OCI-LY7 (cell line): ENCODE results near the gene EBP. TPM values are rescaled to one million over a fixed set of nuclear protein-coding genes. Genes with fewer than 3 reads are reported as not detected.

Experiments
- BruUV-seq: library from RNA; stranded (reverse); fragments of 400-500 nt; replicated peaks from 2 replicates; lab custom pipeline; 2021; lab: Mats Ljungman, UMichigan
- CTCF ChIA-PET: fragments of 300-600 bp; sonication (Branson Sonifier 250); formaldehyde crosslinking; loops from one replicate; lab custom pipeline; 2022; ENCODE audit warnings: antibody characterized with exemption; ENCODE audit not compliant: unreplicated experiment; lab: Charles Lee
- POLR2A ChIA-PET: fragments of 300-600 bp; sonication (Branson Sonifier 250); formaldehyde crosslinking; loops from one replicate; lab custom pipeline; 2022; ENCODE audit warnings: antibody characterized with exemption; lab: Charles Lee
- DNase-seq: peaks from one replicate; pipeline ENCODE4 v3.0.0-alpha.2; 2015; ENCODE audit warnings: low spot score
- H2AFZ ChIP-seq: fragments of 200-600 bp; sonication (generic), shearing (Covaris generic); 2 replicates; pipeline ENCODE4 v1.6.1; 2014; ENCODE audit warnings: mild to moderate bottlenecking, antibody characterized with exemption, low read length, moderate library complexity
- H3K27ac ChIP-seq: fragments of 200-600 bp; sonication (generic); 2 replicates; pipeline ENCODE4 v1.5.1; 2014; ENCODE audit warnings: mixed run types, low read depth, mild to moderate bottlenecking, moderate library complexity, low read length, inconsistent platforms; ENCODE audit not compliant: poor library complexity, severe bottlenecking
- H3K36me3 ChIP-seq: fragments of 200-600 bp; sonication (generic); 2 replicates; pipeline ENCODE4 v1.6.1; 2014; ENCODE audit warnings: mild to moderate bottlenecking, antibody characterized with exemption, low read length, moderate library complexity, mixed read lengths; ENCODE audit not compliant: insufficient read depth
- H3K4me1 ChIP-seq: fragments of 200-600 bp; sonication (generic); 2 replicates; pipeline ENCODE4 v1.5.1; 2014; ENCODE audit warnings: mild to moderate bottlenecking, low read length; ENCODE audit not compliant: insufficient read depth, poor library complexity, severe bottlenecking
- H3K4me2 ChIP-seq: fragments of 200-600 bp; sonication (generic); 2 replicates; pipeline ENCODE4 v1.6.1; 2014; ENCODE audit warnings: mild to moderate bottlenecking, low read length
- H3K4me3 ChIP-seq: fragments of 200-600 bp; sonication (generic); 2 replicates; pipeline ENCODE4 v1.5.1; 2014; ENCODE audit warnings: mild to moderate bottlenecking, low read depth, low read length; ENCODE audit not compliant: poor library complexity, severe bottlenecking
- H3K79me2 ChIP-seq: fragments of 200-600 bp; sonication (generic); 2 replicates; pipeline ENCODE4 v1.6.1; 2016; ENCODE audit warnings: low read depth, mild to moderate bottlenecking, low read length, moderate library complexity, mixed read lengths; ENCODE audit not compliant: insufficient read depth
- H3K9me2 ChIP-seq: fragments of 200-600 bp; sonication (generic); 2 replicates; pipeline ENCODE4 v1.6.1; 2016; ENCODE audit warnings: mild to moderate bottlenecking, low read length, mixed read lengths; ENCODE audit not compliant: insufficient read depth
- H3K9me3 ChIP-seq: fragments of 200-600 bp; sonication (generic); 2 replicates; pipeline ENCODE4 v1.6.1; 2014; ENCODE audit warnings: mild to moderate bottlenecking, mixed run types, low read length, mixed read lengths
- H4K20me1 ChIP-seq: fragments of 200-600 bp; sonication (generic); 2 replicates; pipeline ENCODE4 v1.6.1; 2014; ENCODE audit warnings: mild to moderate bottlenecking, antibody characterized with exemption, low read length, moderate library complexity, mixed read lengths; ENCODE audit not compliant: insufficient read depth
- EZH2phosphoT487 ChIP-seq: fragments of 200-600 bp; sonication (generic); IDR thresholded peaks from 2 replicates; pipeline ENCODE4 v1.6.1; 2018; ENCODE audit warnings: low read depth, borderline replicate concordance, mild to moderate bottlenecking, mixed run types, antibody characterized with exemption, low read length, moderate library complexity, mixed read lengths
- intact Hi-C: fragments of 100-400 bp; cut with micrococcal nuclease; formaldehyde crosslinking; loops from one replicate; pipeline ENCODE4 v1.10.0; 2022; ENCODE audit not compliant: unreplicated experiment
- total RNA-seq, 2 experiments: library from RNA; depleted of rRNA in 1 of 2; stranded (reverse); fragments of >200 nt in 1 of 2; shearing (Covaris generic) in 1 of 2; gene quantifications; 2 replicates each; pipeline ENCODE4 v1.2.3, GENCODE V29; 2014 to 2022
- TF ChIP-seq, protein P1 (sequence below): fragments of 200-600 bp; sonication (generic); conservative IDR thresholded peaks from 2 replicates; pipeline ENCODE4 v1.5.1; 2014; ENCODE audit warnings: mild to moderate bottlenecking, antibody characterized with exemption, low read length, moderate library complexity, mixed read lengths

Gene EBP
- total RNA-seq, 2 experiments from 2014 or later = 94.4 to 126 TPM

DNA sequence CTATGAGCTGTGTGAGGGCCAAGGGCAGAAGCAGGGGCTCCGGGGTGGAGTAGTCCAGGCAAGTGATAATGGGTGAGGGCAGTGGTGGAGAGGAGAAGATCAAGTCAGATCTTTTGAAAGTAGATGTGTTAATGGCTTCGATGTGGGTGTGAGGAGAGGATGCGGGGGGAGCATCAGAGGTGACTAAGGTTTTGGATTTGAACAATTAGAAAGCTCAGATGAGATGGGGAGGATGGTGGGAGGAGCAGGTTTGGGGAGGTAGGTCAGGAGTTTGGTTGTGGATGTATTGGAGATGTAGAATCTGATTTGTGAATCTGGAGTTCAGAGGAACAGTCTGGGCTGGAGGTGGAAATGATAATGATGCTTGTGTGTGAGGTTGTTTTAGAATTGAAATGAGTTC, 41.0 kb upstream of the EBP start:
- peaks cover 26% of the 10 kb centered on the region for H3K79me2 ChIP-seq
- no peak overlapping the region for H3K4me2 ChIP-seq
- H2AFZ ChIP-seq = no peak overlapping the region
- H3K4me3 ChIP-seq = no peak overlapping the region
- no peak for DNase-seq
- H3K27ac ChIP-seq = no peak overlapping the region
- intact Hi-C loops = no loop called here
- POLR2A ChIA-PET = interaction anchor here (0.6 kb wide), 2 partner anchors 9 to 56 kb away, joined by 3 to 5 read pairs; no protein-coding TSS in a partner anchor
- CTCF ChIA-PET = no interaction called here
- peaks cover 11% of the 10 kb centered on the region for H3K4me1 ChIP-seq
- TF ChIP-seq, protein P1, sequence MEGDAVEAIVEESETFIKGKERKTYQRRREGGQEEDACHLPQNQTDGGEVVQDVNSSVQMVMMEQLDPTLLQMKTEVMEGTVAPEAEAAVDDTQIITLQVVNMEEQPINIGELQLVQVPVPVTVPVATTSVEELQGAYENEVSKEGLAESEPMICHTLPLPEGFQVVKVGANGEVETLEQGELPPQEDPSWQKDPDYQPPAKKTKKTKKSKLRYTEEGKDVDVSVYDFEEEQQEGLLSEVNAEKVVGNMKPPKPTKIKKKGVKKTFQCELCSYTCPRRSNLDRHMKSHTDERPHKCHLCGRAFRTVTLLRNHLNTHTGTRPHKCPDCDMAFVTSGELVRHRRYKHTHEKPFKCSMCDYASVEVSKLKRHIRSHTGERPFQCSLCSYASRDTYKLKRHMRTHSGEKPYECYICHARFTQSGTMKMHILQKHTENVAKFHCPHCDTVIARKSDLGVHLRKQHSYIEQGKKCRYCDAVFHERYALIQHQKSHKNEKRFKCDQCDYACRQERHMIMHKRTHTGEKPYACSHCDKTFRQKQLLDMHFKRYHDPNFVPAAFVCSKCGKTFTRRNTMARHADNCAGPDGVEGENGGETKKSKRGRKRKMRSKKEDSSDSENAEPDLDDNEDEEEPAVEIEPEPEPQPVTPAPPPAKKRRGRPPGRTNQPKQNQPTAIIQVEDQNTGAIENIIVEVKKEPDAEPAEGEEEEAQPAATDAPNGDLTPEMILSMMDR = no peak
- TF ChIP-seq EZH2phosphoT487 = no peak
- H3K9me3 ChIP-seq = no peaks in the 10 kb centered on the region
- no TSS peak for BruUV-seq
- peaks cover 62% of the 10 kb centered on the region for H3K36me3 ChIP-seq
- H3K9me2 ChIP-seq = no peaks in the 10 kb centered on the region
- H4K20me1 ChIP-seq = no peaks in the 10 kb centered on the region

DNA sequence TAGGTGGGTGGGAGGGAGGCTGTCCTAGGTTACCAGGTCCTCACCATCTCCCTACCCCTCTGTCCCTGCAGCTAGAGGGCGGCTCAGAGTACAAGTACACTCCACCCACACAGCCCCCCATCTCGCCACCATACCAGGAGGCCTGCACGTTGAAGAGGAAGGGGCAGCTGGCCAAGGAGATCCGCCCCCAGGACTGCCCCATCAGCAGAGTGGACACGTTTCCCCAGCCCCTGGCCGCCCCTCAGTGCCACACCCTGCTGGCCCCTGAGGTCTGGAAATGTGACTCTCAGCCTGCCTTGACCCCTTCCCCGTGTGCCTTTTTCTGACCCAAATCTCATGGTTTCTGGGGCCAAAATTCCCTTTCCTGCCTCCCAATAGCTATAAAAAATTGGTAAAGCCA, 39.1 kb upstream of the EBP start:
- no TSS peak for BruUV-seq
- Histone ChIP-seq H3K36me3 (peaks cover 73% of the 10 kb centered on the region), H2AFZ (no peak overlapping the region), H3K79me2 (peaks cover 10% of the 10 kb centered on the region), H3K4me1 (peaks cover 4% of the 10 kb centered on the region), H3K9me3 (no peaks in the 10 kb centered on the region), H3K27ac (no peak overlapping the region), H3K4me2 (no peak overlapping the region), H3K4me3 (no peak overlapping the region), H3K9me2 (no peaks in the 10 kb centered on the region), H4K20me1 (no peaks in the 10 kb centered on the region)
- no peak for DNase-seq
- intact Hi-C loops = no loop called here
- CTCF ChIA-PET = no interaction called here
- TF ChIP-seq, protein P1 = no peak
- no peak for TF ChIP-seq EZH2phosphoT487
- POLR2A ChIA-PET = no interaction called here

DNA sequence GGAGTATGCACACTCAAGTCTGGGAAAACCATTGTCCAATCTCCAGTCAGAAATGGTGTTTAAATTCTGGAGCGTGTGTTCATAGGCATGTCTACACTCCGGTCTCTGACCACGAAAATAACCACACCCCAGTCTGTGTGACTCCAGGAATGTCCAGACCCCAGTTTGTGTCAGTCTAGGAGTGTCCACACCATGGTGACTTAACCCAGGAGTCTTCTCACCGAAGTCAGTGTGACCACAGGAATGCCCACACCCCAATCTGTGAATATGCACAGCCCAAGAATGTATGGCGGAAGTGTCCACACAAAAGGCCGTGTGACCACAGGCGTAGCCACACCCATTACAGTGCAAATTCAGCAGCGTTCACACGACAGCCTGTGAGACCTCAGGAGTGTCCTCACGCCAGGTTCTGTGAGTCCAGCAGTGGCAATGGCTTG, 34.2 kb upstream of the EBP start:
- intact Hi-C loops = no loop called here
- no peak for DNase-seq
- TF ChIP-seq, protein P1 = no peak
- no peak for TF ChIP-seq EZH2phosphoT487
- H2AFZ ChIP-seq = no peak overlapping the region
- H3K27ac ChIP-seq = no peak overlapping the region
- H3K79me2 ChIP-seq = no peaks in the 10 kb centered on the region
- H3K4me1 ChIP-seq = no peaks in the 10 kb centered on the region
- H3K4me2 ChIP-seq = no peak overlapping the region
- POLR2A ChIA-PET = no interaction called here
- H3K9me3 ChIP-seq = no peaks in the 10 kb centered on the region
- H3K36me3 ChIP-seq = peaks cover 31% of the 10 kb centered on the region
- H3K4me3 ChIP-seq = no peak overlapping the region
- CTCF ChIA-PET = no interaction called here
- H4K20me1 ChIP-seq = no peaks in the 10 kb centered on the region
- BruUV-seq = no TSS peak
- no peaks in the 10 kb centered on the region for H3K9me2 ChIP-seq
